ENCODE data around the gene MITD1.
"Not testable (repeated sequence)": the region's sequence is repeated elsewhere in the genome, so short reads cannot be mapped to it uniquely, and the experiment has no call there.

The MITD1 gene

DNA sequence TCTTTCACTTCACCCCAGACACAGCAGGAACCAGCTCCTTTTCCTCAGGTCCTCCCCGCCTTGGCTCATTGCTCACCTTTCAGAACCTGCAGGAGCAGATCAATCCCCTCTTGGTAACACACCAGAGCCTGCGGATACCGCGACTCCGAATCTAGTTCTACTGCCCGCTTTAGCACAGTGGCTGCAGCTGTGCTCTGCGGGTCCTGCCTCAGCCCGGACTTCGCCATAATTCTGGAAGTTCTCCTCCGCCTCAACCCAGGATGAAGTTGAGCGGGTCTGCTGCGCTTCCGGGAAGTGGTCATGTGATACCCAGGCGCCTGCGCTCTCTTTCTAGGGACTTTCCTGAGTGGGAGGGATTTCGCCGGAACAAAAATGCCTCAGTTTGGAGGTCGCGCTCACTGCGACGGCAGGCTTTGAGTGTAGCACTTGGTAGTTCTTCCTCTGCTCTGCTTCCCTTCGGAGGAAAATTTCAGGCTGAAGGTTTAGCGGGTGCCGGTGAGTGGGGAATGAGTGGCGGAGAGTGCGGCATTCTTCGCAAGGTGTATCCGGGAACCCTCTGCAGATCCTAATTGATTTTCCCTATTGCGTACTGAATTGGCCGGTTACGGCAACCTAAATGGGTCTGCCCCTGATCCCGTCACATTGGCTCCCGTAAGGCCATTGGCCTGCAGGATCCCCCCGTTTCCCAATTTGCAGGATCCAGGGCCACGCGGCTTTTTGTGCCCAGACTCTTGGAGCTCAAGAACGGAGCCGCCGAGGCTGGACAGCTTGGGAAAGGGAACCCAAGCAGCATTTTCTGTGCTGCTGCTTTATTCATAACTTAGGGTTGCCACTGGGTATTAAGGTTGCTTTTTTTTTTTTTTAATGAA is at the start of gene MITD1, which contains the start of gene MRPL30:
Gene MITD1, minus strand, starts transcription at position 304 of the 869 bp plus-strand sequence. Its CDS starts 77 bp downstream, at position 227.
Gene MRPL30, plus strand, starts transcription at position 430 of the 869 bp plus-strand sequence. CDS start 5,020 bp downstream, outside the sequence.
- Mint-ChIP-seq H3K27ac (peak within 1 kb of the TSS; percentile 96), H3K4me1 (ENCODE audit: low read depth) (peaks cover 43% of the 10 kb centered on the region), H3K9me3 (no peaks in the 10 kb centered on the region), H3K27me3 (ENCODE audit: low read depth) (no peaks in the 10 kb centered on the region), H3K36me3 (ENCODE audit: low read depth) (peaks cover 19% of the 10 kb centered on the region), H3K4me3 (peak within 1 kb of the TSS; percentile 99)

DNA sequence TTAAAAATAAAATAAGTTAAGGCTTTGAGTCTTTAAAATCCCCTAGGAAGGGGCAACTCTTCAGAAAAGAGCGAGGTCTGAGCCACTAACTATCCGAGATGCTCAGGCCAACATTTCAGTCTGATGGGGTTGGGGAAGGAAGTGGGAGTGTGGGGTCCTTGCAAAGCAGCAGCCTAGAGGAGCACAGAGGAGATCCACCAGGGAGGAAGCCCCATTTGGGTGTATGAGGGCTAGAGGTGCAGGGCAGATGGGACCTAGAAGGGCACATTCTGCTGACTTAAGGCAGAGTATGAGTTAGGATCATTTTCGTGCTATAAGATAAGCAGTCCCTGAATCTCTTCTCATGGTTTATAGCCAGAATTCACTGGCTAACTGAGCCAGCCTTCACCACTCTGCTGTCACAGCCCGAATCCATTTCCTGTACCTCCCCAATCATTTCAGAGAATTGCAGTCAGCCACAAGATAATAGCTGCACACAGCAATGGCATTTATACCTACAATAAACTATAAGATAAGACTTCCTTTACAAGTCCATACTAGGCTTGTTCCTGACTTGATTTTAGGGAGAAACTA is 37.2 kb upstream of the MITD1 start:
- Mint-ChIP-seq H3K9me3 (no peaks in the 10 kb centered on the region), H3K4me1 (ENCODE audit: low read depth) (peaks cover 4% of the 10 kb centered on the region), H3K36me3 (ENCODE audit: low read depth) (peaks cover 1% of the 10 kb centered on the region), H3K4me3 (no peak overlapping the region), H3K27ac (no peak overlapping the region), H3K27me3 (ENCODE audit: low read depth) (no peaks in the 10 kb centered on the region)

DNA sequence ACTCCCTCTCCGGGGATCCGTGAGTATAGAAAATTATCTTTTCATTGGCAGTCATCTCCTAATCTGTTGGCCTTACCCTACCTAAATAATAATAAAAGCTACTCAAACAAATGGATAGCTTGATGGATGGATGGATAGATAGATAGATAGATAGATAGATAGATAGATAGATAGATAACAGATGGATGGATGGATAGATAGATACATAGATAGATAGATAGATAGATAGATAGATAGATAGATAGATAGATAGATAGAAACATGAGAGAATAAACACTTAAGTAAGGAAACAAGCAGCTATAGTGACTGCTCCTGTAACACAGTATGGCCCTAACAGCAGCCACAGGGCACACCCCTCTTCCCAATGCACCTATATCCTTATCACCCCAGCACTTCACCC is 35.2 kb upstream of the MITD1 start:
- Mint-ChIP-seq H3K27me3 (ENCODE audit: low read depth) (no peaks in the 10 kb centered on the region), H3K9me3 (no peaks in the 10 kb centered on the region), H3K27ac (no peak overlapping the region), H3K4me3 (no peak overlapping the region), H3K4me1 (ENCODE audit: low read depth) (peaks cover 4% of the 10 kb centered on the region), H3K36me3 (ENCODE audit: low read depth) (no peaks in the 10 kb centered on the region)

DNA sequence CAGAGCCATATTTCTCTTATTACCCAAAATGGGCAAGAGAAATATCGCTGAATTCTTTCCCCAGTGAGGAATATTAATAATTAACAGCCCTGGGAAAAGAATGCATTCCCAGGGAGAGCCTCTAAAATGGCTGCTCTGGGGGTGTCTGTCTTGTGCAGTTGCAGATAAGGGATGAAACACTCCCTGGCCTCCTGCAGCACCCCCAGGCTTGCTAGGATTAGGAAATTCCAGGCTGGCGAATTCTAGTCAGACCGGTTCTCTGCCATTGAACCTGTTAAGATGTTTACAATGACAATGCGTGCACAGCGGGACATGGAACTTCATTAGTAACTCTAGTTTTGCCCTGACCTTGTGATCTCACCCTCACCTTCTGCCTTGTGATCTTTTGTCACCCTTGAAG is 24.6 kb upstream of the MITD1 start:
- Mint-ChIP-seq H3K4me3 (no peak overlapping the region), H3K27me3 (ENCODE audit: low read depth) (no peaks in the 10 kb centered on the region), H3K36me3 (ENCODE audit: low read depth) (peaks cover 21% of the 10 kb centered on the region), H3K9me3 (peaks cover 11% of the 10 kb centered on the region), H3K27ac (no peak overlapping the region), H3K4me1 (ENCODE audit: low read depth) (peaks cover 3% of the 10 kb centered on the region)

DNA sequence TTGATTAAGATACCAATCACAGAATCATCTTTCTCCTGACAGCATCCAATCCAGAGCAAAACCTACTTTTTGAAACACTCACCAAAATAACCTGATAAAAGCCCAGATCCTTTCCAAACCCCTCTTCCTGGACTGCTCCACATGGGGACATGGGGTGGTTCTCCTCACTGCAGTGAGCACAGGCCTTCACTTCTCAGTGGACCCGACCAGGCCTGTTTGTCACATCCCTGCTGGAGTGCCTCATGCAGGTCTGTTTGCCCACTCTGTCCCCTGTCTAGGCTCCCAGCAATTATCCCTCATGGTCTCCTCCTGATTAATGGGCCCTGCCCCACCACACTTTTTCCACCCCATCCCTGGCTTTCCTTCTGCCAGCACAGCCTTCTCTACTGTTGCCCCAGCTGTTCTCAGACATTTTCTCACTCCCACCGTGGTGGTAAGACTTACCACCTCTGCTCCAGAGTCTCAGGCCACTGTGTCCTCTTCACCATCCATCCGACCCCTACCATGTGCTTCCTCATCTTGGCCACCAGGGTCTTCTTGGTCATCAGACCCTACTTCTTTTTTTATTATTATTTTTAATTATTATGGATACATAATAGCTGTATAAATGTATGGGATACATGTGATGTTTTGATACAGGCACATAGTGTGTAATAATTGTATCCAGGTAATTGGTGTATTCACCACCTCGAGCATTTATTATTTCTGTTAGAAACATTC is 21.3 kb upstream of the MITD1 start:
- Mint-ChIP-seq H3K27ac (no peak overlapping the region), H3K27me3 (ENCODE audit: low read depth) (no peaks in the 10 kb centered on the region), H3K36me3 (ENCODE audit: low read depth) (peaks cover 17% of the 10 kb centered on the region), H3K4me1 (ENCODE audit: low read depth) (no peaks in the 10 kb centered on the region), H3K9me3 (peaks cover 11% of the 10 kb centered on the region), H3K4me3 (no peak overlapping the region)

DNA sequence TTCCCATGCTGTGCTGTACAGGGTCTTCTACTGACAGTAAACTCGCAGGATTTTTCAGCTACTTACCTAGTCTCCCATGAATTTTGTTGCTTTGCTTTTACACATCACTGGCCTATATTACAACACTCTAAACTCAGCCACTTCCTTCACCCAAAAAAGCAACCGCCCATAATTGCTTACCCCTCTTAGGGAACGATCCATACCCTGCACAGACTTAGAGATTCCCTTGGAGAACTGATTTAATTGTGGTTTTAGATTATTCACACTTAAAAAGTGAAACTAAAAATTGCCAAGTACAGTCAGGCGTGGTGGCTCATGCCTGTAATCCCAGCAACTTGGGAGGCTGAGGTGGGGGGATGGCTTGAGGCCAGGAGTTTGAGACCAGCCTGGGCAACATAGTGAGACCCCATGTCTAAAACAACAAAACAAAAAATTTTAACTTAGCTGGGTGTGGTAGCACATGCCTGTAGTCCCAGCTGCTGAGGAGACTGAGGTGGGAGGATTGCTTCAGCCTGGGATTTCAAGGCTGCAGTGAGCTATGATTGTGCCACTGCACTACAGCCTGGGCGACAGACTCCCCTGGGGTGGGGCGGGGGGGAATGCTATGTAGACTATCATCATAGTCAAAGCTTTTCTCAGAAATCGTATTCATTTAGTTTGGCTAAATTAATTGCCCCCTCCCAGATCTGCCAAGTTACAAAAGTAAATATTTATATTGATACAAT is 19.4 kb upstream of the MITD1 start:
- H3K27me3 Mint-ChIP-seq (ENCODE audit: low read depth), result no peaks in the 10 kb centered on the region
- no peak overlapping the region for H3K4me3 Mint-ChIP-seq
- no peaks in the 10 kb centered on the region for H3K9me3 Mint-ChIP-seq
- peaks cover 15% of the 10 kb centered on the region for H3K36me3 Mint-ChIP-seq (ENCODE audit: low read depth)
- no peak overlapping the region for H3K27ac Mint-ChIP-seq
- no peaks in the 10 kb centered on the region for H3K4me1 Mint-ChIP-seq (ENCODE audit: low read depth)

DNA sequence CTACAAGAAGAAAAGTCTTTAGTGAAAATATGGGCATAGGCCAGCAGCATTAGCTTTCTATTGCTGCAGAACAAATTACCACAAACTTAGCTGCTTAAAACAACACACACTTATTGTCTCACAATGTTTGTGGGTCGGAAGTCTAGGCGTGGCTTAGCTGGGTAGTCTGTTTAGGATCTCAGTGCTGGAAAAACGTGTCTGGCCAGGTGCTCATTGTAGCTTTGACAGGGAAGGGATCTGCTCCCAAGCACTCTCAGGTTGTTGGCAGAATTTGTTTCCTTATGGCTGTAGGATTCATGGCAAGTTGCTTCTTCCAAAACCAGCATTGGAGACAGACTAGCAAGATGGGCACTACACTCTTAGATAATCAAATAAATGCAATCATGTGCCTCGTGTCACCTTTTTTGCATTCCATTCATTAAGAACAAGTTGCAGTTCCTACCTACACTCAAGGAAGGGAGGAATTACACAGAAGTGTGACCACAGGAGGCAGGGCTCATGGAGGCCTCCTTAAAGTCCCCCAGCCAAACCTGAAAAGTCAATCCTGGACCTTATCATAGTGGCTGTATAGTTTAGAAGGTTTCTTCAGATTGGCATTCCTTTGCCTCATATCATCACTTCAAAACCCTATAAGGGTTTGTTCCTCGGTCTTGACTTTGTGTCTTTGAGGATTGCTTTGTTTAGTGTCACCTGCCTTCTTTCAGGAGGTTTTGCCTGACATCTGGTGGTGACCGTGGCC is 17.4 kb upstream of the MITD1 start:
- Mint-ChIP-seq H3K36me3 (ENCODE audit: low read depth) (peaks cover 18% of the 10 kb centered on the region), H3K27ac (no peak overlapping the region), H3K27me3 (ENCODE audit: low read depth) (no peaks in the 10 kb centered on the region), H3K9me3 (no peaks in the 10 kb centered on the region), H3K4me3 (no peak overlapping the region), H3K4me1 (ENCODE audit: low read depth) (no peaks in the 10 kb centered on the region)

DNA sequence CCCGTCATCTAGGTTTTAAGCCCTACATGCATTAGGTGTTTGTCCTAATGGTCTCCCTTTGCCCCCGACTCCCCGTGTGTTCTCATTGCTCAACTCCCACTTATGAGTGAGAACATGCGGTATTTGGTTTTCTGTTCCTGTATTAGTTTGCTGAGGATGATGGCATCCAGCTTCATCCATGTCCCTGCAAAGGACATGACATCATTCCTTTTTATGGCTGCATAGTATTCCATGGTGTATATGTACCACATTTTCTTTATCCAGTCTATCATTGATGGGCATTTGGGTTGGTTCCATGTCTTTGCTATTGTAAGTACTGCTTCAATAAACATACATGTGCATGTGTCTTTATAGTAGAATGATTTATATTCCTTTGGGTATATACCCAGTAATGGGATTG is 11.5 kb upstream of the MITD1 start:
- not testable (repeated sequence) for H3K27me3 Mint-ChIP-seq (ENCODE audit: low read depth); H3K27ac Mint-ChIP-seq
- peaks cover 38% of the 10 kb centered on the region for H3K36me3 Mint-ChIP-seq (ENCODE audit: low read depth)

DNA sequence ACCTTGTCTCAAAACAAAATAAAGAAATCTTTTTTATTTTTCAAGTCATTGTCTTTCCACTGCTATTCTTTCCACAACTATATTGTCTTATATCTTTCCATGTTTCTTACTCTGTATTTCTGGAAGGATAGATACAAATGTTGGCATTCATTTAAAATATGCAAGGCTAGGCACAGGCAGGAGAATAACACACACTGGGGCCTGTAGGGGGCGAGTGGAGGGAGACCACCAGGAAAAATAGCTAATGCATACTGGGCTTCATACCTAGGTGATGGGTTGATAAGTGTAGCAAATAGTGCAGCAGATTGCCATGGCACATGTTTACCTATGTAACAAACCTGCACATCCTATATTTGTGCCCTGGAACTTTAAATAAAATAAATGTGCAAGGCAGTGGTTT is 9.7 kb upstream of the MITD1 start:
- H3K27me3 Mint-ChIP-seq (ENCODE audit: low read depth), result no peaks in the 10 kb centered on the region
- no peaks in the 10 kb centered on the region for H3K9me3 Mint-ChIP-seq
- H3K27ac Mint-ChIP-seq, result no peak overlapping the region
- no peak overlapping the region for H3K4me3 Mint-ChIP-seq
- peaks cover 38% of the 10 kb centered on the region for H3K36me3 Mint-ChIP-seq (ENCODE audit: low read depth)
- H3K4me1 Mint-ChIP-seq (ENCODE audit: low read depth), result peaks cover 4% of the 10 kb centered on the region

More for the DNA sequence above, 11.5 kb upstream of the MITD1 start:
- not testable (repeated sequence) for H3K9me3 Mint-ChIP-seq; H3K4me3 Mint-ChIP-seq; H3K4me1 Mint-ChIP-seq (ENCODE audit: low read depth)

DNA sequence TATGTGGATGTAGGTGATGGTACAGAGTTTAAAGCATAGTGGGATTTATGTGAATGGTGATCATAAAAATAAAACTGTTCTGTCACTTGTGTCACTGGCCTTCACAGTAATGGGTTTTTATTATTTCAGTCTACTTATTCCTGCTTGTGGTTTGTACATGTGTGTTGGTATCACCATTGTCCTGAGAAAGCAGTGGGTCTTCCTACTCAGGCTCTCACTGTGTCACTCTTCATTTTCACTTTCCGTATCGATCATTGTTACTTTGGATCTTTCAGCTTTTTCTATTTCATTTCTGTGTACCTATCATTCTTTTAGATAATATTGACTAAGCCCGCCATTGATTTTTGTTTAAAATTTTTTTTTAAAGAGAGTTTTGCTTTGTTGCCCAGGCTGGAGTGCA is 7.5 kb upstream of the MITD1 start:
- Mint-ChIP-seq H3K27me3 (ENCODE audit: low read depth) (no peaks in the 10 kb centered on the region), H3K4me3 (no peak overlapping the region), H3K27ac (no peak overlapping the region), H3K4me1 (ENCODE audit: low read depth) (peaks cover 9% of the 10 kb centered on the region), H3K9me3 (no peaks in the 10 kb centered on the region), H3K36me3 (ENCODE audit: low read depth) (peaks cover 32% of the 10 kb centered on the region)

DNA sequence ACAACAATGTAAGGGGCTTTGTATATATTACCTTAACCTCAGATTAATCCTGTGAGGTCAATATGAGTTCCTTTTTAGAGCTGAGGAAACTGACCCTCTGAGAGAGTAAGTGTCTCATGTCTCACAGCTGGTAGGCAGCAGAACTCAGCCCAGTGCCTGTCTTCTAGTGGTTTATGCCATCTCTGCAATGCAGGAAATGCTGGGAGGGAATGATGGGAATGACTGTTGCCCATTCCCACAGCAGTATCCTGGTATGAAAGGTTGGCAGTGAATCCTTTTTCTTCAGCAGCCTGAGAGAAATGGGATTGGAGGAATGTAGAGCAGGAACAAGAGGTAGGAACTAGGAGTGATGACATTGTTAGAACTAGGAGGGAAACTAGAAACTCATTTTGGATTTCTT is 6.2 kb upstream of the MITD1 start:
- H3K27ac Mint-ChIP-seq, result peak overlapping the region; percentile 70
- H3K36me3 Mint-ChIP-seq (ENCODE audit: low read depth), result peaks cover 21% of the 10 kb centered on the region
- H3K4me1 Mint-ChIP-seq (ENCODE audit: low read depth), result peaks cover 13% of the 10 kb centered on the region
- H3K27me3 Mint-ChIP-seq (ENCODE audit: low read depth), result no peaks in the 10 kb centered on the region
- H3K4me3 Mint-ChIP-seq, result no peak overlapping the region
- H3K9me3 Mint-ChIP-seq, result no peaks in the 10 kb centered on the region

DNA sequence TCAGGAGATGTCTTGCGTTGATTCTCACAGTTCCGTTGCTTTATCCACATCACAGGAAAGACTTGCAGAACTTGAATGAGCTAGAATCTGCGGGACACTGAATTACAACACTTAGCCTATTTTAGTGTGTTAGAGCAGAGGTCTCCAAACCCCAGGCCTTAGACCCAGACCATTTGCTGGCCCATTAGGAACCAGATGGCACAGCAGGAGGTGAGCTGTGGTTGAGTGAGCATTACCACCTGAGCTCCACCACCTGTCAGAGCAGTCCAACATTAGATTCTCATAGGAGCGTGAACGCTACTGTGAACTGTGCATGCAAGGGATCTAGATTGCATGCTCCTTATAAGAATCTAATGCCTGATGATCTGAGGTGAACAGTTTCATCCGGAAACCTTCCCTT is 4.0 kb upstream of the MITD1 start:
- peaks cover 25% of the 10 kb centered on the region for H3K4me1 Mint-ChIP-seq (ENCODE audit: low read depth)
- H3K27me3 Mint-ChIP-seq (ENCODE audit: low read depth), result no peaks in the 10 kb centered on the region

DNA sequence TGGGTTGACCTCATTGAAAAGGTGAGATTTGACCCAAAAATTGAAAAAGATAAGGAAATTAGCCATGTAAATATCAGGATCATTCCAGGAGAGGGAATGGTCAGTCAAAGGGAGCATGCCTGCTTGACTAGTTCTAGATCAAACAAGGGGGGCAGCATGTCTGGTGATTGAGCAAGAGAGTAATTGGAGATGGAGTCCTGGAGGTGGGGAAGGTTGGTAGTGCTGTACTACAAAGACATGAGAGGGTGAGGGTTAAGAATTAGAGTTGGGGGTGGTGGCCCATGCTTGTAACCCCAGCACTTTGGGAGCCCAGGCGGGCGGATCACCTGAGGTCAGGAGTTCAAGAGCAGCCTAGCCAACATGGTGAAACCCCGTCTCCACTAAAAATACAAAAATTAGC is 2.2 kb upstream of the MITD1 start:
- Mint-ChIP-seq H3K4me1 (ENCODE audit: low read depth) (peaks cover 35% of the 10 kb centered on the region), H3K27me3 (ENCODE audit: low read depth) (no peaks in the 10 kb centered on the region), H3K27ac (no peak overlapping the region), H3K36me3 (ENCODE audit: low read depth) (peaks cover 16% of the 10 kb centered on the region), H3K9me3 (no peaks in the 10 kb centered on the region), H3K4me3 (peak overlapping the region; percentile 3)

More for the DNA sequence above, 4.0 kb upstream of the MITD1 start:
- Mint-ChIP-seq H3K4me3 (no peak overlapping the region), H3K36me3 (ENCODE audit: low read depth) (peaks cover 17% of the 10 kb centered on the region), H3K27ac (no peak overlapping the region), H3K9me3 (no peaks in the 10 kb centered on the region)

DNA sequence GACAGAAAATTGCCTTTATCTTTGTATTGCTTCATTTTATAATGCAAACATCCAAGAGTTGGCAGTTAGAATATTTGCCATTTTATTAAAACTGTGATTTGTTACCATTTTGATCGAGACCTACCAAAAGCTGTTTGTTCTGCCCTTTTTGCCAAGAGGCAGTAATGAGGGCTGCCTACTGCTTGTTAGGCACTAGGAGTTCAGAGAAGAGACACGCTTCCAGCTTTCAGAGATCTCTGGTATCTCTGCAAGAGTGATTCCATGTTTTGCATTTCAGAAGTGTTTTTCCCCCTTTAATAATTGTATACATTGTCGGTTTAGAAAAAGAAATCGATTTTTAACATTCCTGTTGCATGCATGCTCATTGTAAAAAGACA is 754 bp upstream of the MITD1 start:
- H3K4me3 Mint-ChIP-seq, result peak overlapping the region; percentile 99
- H3K36me3 Mint-ChIP-seq (ENCODE audit: low read depth), result peaks cover 19% of the 10 kb centered on the region
- no peaks in the 10 kb centered on the region for H3K27me3 Mint-ChIP-seq (ENCODE audit: low read depth)
- H3K9me3 Mint-ChIP-seq, result no peaks in the 10 kb centered on the region
- H3K4me1 Mint-ChIP-seq (ENCODE audit: low read depth), result peaks cover 43% of the 10 kb centered on the region
- H3K27ac Mint-ChIP-seq, result peak overlapping the region; percentile 96

Data from T-helper 1 cell treated with Interleukin-12 subunit alpha and Interleukin-12 subunit beta and Interleukin-4 antibody, amounts not matched to agents 30 μg/mL and 1 μg/mL, for 36 hours (primary cell).